WTC11 (cell line): Measurements from ENCODE around the gene MAST4. TPM values are rescaled to one million over a fixed set of nuclear protein-coding genes. Genes with fewer than 3 reads are reported as not detected.

Experiments used
- ATAC-seq: fragments of 200-7000 bp; cut with Tn5 transposase; 2 replicates; pipeline ENCODE4 v1.10.0; 2021; ENCODE audit warnings: mild to moderate bottlenecking, moderate library complexity
- CTCF ChIA-PET: fragments of 300-600 bp; sonication (Branson Sonifier 250); formaldehyde crosslinking; loops from one replicate; lab custom pipeline; 2021; ENCODE audit warnings: antibody characterized with exemption; lab: Charles Lee
- POLR2A ChIA-PET: fragments of 350-600 bp; sonication (Branson Sonifier 250); formaldehyde crosslinking; loops from one replicate; lab custom pipeline; 2021; ENCODE audit warnings: antibody characterized with exemption; lab: Charles Lee
- DNase-seq: peaks from one replicate; pipeline ENCODE4 v3.0.0; 2021; ENCODE audit warnings: low spot score
- H3K27ac Mint-ChIP-seq: 2 replicates; pipeline ENCODE4 v1.8.0; 2021; ENCODE audit warnings: mixed read lengths
- H3K27me3 Mint-ChIP-seq: 2 replicates; pipeline ENCODE4 v1.8.0; 2021; ENCODE audit warnings: low read depth, mild to moderate bottlenecking, moderate library complexity, mixed read lengths
- H3K36me3 Mint-ChIP-seq: 2 replicates; pipeline ENCODE4 v1.8.0; 2021; ENCODE audit warnings: mixed read lengths
- H3K4me1 Mint-ChIP-seq: 2 replicates; pipeline ENCODE4 v1.8.0; 2022; ENCODE audit warnings: mixed read lengths
- H3K4me3 Mint-ChIP-seq: 2 replicates; pipeline ENCODE4 v1.8.0; 2021; ENCODE audit warnings: mild to moderate bottlenecking, moderate library complexity, mixed read lengths
- H3K9me3 Mint-ChIP-seq: 2 replicates; pipeline ENCODE4 v1.8.0; 2021; ENCODE audit warnings: mixed read lengths
- CTCF ChIP-seq: fragments of 200-600 bp; IDR thresholded peaks from 2 replicates; pipeline ENCODE4 v1.8.0; 2022; ENCODE audit warnings: antibody characterized with exemption
- E2F1 ChIP-seq: sonication (generic); formaldehyde crosslinking; IDR thresholded peaks from 2 replicates; pipeline ENCODE4 v1.8.0; 2022; ENCODE audit warnings: mild to moderate bottlenecking, missing genetic modification reagents
- E2F4 ChIP-seq: sonication (generic); formaldehyde crosslinking; IDR thresholded peaks from 2 replicates; pipeline ENCODE4 v1.8.1; 2022; ENCODE audit warnings: low read depth, mild to moderate bottlenecking, moderate library complexity, missing genetic modification reagents, borderline replicate concordance
- EMX1 ChIP-seq: fragments of 250-450 bp; sonication (Bioruptor Pico); IDR thresholded peaks from 2 replicates; pipeline ENCODE4 v1.8.0; 2021; ENCODE audit warnings: mild to moderate bottlenecking
- ERG ChIP-seq: fragments of 250-450 bp; sonication (Bioruptor Pico); IDR thresholded peaks from 2 replicates; pipeline ENCODE4 v1.8.0; 2021; ENCODE audit warnings: mild to moderate bottlenecking
- ETV6 ChIP-seq: sonication (generic); formaldehyde crosslinking; IDR thresholded peaks from 2 replicates; pipeline ENCODE4 v1.8.1; 2022; ENCODE audit warnings: mild to moderate bottlenecking, missing genetic modification reagents
- FOXP4 ChIP-seq: sonication (generic); formaldehyde crosslinking; IDR thresholded peaks from 2 replicates; pipeline ENCODE4 v1.8.0; 2022; ENCODE audit warnings: mild to moderate bottlenecking, missing genetic modification reagents
- IRF2 ChIP-seq: sonication (generic); formaldehyde crosslinking; IDR thresholded peaks from 2 replicates; pipeline ENCODE4 v1.8.0; 2022; ENCODE audit warnings: low read depth, missing genetic modification reagents, borderline replicate concordance
- MXD4 ChIP-seq: fragments of 250-450 bp; sonication (Bioruptor Pico); IDR thresholded peaks from 2 replicates; pipeline ENCODE4 v1.8.0; 2021; ENCODE audit warnings: mild to moderate bottlenecking, moderate library complexity, borderline replicate concordance
- MYBL2 ChIP-seq: sonication (generic); formaldehyde crosslinking; IDR thresholded peaks from 2 replicates; pipeline ENCODE4 v1.8.1; 2023; ENCODE audit warnings: mild to moderate bottlenecking, moderate library complexity, missing genetic modification reagents
- NFATC4 ChIP-seq: fragments of 250-450 bp; sonication (Bioruptor Pico); IDR thresholded peaks from 2 replicates; pipeline ENCODE4 v1.9.0; 2021; ENCODE audit warnings: mild to moderate bottlenecking
- NFE2L1 ChIP-seq: sonication (generic); formaldehyde crosslinking; IDR thresholded peaks from 2 replicates; pipeline ENCODE4 v1.8.1; 2023; ENCODE audit warnings: missing genetic modification reagents
- NR2C2 ChIP-seq: sonication (generic); formaldehyde crosslinking; IDR thresholded peaks from 2 replicates; pipeline ENCODE4 v1.8.0; 2022; ENCODE audit warnings: mild to moderate bottlenecking, missing genetic modification reagents
- PRDM15 ChIP-seq: sonication (generic); formaldehyde crosslinking; IDR thresholded peaks from 2 replicates; pipeline ENCODE4 v1.8.0; 2022; ENCODE audit warnings: missing genetic modification reagents
- SMAD4 ChIP-seq: sonication (generic); formaldehyde crosslinking; IDR thresholded peaks from 2 replicates; pipeline ENCODE4 v1.8.0; 2022; ENCODE audit warnings: mild to moderate bottlenecking, missing genetic modification reagents
- STAT6 ChIP-seq: sonication (generic); formaldehyde crosslinking; conservative IDR thresholded peaks from 2 replicates; pipeline ENCODE4 v1.8.1; 2023; ENCODE audit warnings: mild to moderate bottlenecking, low read depth, missing genetic modification reagents, moderate library complexity
- ZNF263 ChIP-seq: sonication (generic); formaldehyde crosslinking; IDR thresholded peaks from 2 replicates; pipeline ENCODE4 v1.8.1; 2022; ENCODE audit warnings: low read depth, mild to moderate bottlenecking, moderate library complexity, missing genetic modification reagents
- ZSCAN18 ChIP-seq: fragments of 250-450 bp; sonication (Bioruptor Pico); IDR thresholded peaks from 2 replicates; pipeline ENCODE4 v2.1.2; 2022; ENCODE audit warnings: mild to moderate bottlenecking, moderate library complexity
- total RNA-seq: library from RNA; stranded (reverse); gene quantifications from 3 replicates; pipeline ENCODE4 v1.2.3, GENCODE V29; 2021

Gene MAST4
- total RNA-seq, 1 experiment from 2014 or later: 8.0 TPM

GRCh38 chr5:66810848-66811261 lies 214.7 kb downstream of the MAST4 start (continued):
- TF ChIP-seq ZSCAN18 (CRISPR knock-in tag) (no peak), NFE2L1 (CRISPR knock-in tag) (no peak), ERG (no peak)
- TF ChIP-seq, all 79 proteins: peak for 0

GRCh38 chr5:66812291-66812690 lies 216.1 kb downstream of the MAST4 start:
- Mint-ChIP-seq H3K4me1 (peaks cover 36% of the 10 kb centered on the region), H3K36me3 (no peaks in the 10 kb centered on the region), H3K27me3 (no peaks in the 10 kb centered on the region), H3K4me3 (no peak overlapping the region), H3K27ac (no peak overlapping the region)
- ATAC-seq (no peak), DNase-seq (no peak)
- POLR2A ChIA-PET: no interaction called here
- TF ChIP-seq EMX1 (CRISPR knock-in tag) (no peak), CTCF (no peak), PRDM15 (CRISPR knock-in tag) (no peak), SMAD4 (CRISPR knock-in tag) (no peak), STAT6 (no peak), FOXP4 (no peak), IRF2 (no peak), MYBL2 (CRISPR knock-in tag) (no peak), MXD4 (CRISPR knock-in tag) (no peak), NFATC4 (no peak), E2F4 (CRISPR knock-in tag) (no peak), ETV6 (CRISPR knock-in tag) (no peak), E2F1 (CRISPR knock-in tag) (no peak), ZNF263 (CRISPR knock-in tag) (no peak), NR2C2 (CRISPR knock-in tag) (no peak)
- TF ChIP-seq, all 79 proteins: peak for 0
- CTCF ChIA-PET: interaction anchor here (1.1 to 4.4 kb wide), 3 partner anchors 16 to 506 kb away, joined by 4 to 26 read pairs (median 6); no protein-coding TSS in a partner anchor
- H3K9me3 Mint-ChIP-seq: no peaks in the 10 kb centered on the region
